ENCODE measurements around the gene C2orf92.

The C2orf92 gene

DNA sequence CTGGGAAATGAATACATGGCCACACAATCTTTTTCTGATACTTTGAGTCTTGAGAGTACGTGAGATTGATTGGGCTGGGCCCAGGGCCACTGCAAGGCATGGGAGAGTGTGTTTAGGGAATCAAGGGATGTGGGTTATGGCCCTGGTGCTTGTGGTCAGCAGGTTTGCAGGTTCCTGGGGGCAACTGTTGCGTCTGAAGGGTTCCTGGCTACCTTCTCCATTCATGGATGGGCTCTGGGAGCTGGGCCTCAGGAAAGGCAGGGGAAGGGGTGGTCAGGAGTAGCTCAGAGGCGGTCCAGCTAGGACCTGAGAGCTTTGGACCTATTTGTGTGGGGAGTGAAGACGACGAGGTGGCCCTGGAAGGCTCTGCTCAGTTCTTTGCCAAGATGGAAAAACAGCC is 35.5 kb downstream of the C2orf92 start:
- no peak for TF ChIP-seq ESRRG (CRISPR knock-in tag; IDR thresholded peaks at IDR 0.05)
- no peak for TF ChIP-seq TSHZ2 (CRISPR knock-in tag; IDR thresholded peaks at IDR 0.05)
- no peak for TF ChIP-seq ISL1 (CRISPR knock-in tag; IDR thresholded peaks at IDR 0.05)
- TF ChIP-seq CREB5 (CRISPR knock-in tag; IDR thresholded peaks at IDR 0.05; ENCODE audit: low read depth) = no peak
- no peak for TF ChIP-seq RARB (CRISPR knock-in tag; IDR thresholded peaks at IDR 0.05)
- no peak for ATAC-seq

GRCh38 chr2:97706112-97706511 is 36.6 kb downstream of the C2orf92 start:
- TF ChIP-seq TSHZ2 (CRISPR knock-in tag; IDR thresholded peaks at IDR 0.05) (no peak), ZNF565 (CRISPR knock-in tag; conservative IDR thresholded peaks at IDR 0.05; ENCODE audit: low read depth) (no peak), CSDC2 (CRISPR knock-in tag; IDR thresholded peaks at IDR 0.05) (no peak), SNAI2 (CRISPR knock-in tag; IDR thresholded peaks at IDR 0.05) (no peak), OSR1 (CRISPR knock-in tag; IDR thresholded peaks at IDR 0.05) (no peak), BACH2 (CRISPR knock-in tag; IDR thresholded peaks at IDR 0.05; ENCODE audit: borderline replicate concordance) (no peak), TOX (CRISPR knock-in tag; IDR thresholded peaks at IDR 0.05; ENCODE audit: borderline replicate concordance) (no peak)
- TF ChIP-seq, protein P1, sequence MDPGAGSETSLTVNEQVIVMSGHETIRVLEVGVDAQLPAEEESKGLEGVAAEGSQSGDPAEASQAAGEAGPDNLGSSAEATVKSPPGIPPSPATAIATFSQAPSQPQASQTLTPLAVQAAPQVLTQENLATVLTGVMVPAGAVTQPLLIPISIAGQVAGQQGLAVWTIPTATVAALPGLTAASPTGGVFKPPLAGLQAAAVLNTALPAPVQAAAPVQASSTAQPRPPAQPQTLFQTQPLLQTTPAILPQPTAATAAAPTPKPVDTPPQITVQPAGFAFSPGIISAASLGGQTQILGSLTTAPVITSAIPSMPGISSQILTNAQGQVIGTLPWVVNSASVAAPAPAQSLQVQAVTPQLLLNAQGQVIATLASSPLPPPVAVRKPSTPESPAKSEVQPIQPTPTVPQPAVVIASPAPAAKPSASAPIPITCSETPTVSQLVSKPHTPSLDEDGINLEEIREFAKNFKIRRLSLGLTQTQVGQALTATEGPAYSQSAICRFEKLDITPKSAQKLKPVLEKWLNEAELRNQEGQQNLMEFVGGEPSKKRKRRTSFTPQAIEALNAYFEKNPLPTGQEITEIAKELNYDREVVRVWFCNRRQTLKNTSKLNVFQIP (CRISPR knock-in tag; IDR thresholded peaks at IDR 0.05; ENCODE audit: borderline replicate concordance, low read depth) = no peak
- TF ChIP-seq, protein P2, sequence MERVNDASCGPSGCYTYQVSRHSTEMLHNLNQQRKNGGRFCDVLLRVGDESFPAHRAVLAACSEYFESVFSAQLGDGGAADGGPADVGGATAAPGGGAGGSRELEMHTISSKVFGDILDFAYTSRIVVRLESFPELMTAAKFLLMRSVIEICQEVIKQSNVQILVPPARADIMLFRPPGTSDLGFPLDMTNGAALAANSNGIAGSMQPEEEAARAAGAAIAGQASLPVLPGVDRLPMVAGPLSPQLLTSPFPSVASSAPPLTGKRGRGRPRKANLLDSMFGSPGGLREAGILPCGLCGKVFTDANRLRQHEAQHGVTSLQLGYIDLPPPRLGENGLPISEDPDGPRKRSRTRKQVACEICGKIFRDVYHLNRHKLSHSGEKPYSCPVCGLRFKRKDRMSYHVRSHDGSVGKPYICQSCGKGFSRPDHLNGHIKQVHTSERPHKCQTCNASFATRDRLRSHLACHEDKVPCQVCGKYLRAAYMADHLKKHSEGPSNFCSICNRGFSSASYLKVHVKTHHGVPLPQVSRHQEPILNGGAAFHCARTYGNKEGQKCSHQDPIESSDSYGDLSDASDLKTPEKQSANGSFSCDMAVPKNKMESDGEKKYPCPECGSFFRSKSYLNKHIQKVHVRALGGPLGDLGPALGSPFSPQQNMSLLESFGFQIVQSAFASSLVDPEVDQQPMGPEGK (CRISPR knock-in tag; IDR thresholded peaks at IDR 0.05; ENCODE audit: borderline replicate concordance) = no peak
- no peak for ATAC-seq

GRCh38 chr2:97706708-97707345 is 37.3 kb downstream of the C2orf92 start:
- TF ChIP-seq, protein P1 (CRISPR knock-in tag; IDR thresholded peaks at IDR 0.05; ENCODE audit: borderline replicate concordance, low read depth) = no peak
- TF ChIP-seq ZC3H10 (CRISPR knock-in tag; IDR thresholded peaks at IDR 0.05) (no peak), ZFP3 (CRISPR knock-in tag; IDR thresholded peaks at IDR 0.05) (no peak), OSR1 (CRISPR knock-in tag; IDR thresholded peaks at IDR 0.05) (no peak), CREB5 (CRISPR knock-in tag; IDR thresholded peaks at IDR 0.05; ENCODE audit: low read depth) (no peak), GLIS3 (CRISPR knock-in tag; IDR thresholded peaks at IDR 0.05) (no peak), ARNTL (CRISPR knock-in tag; IDR thresholded peaks at IDR 0.05; ENCODE audit: borderline replicate concordance, low read depth) (no peak), SNAI2 (CRISPR knock-in tag; IDR thresholded peaks at IDR 0.05) (no peak)
- no peak for ATAC-seq
